ENCODE results near the gene HOXD1. TPM values are rescaled to one million over a fixed set of nuclear protein-coding genes. Genes with fewer than 3 reads are reported as not detected.

HOXD1 gene
- total and polyA plus RNA-seq, 2 donors (not counting 3 experiments of a cell fraction or from before 2014, with no cell fraction given): 6.6 to 10.4 TPM

DNA sequence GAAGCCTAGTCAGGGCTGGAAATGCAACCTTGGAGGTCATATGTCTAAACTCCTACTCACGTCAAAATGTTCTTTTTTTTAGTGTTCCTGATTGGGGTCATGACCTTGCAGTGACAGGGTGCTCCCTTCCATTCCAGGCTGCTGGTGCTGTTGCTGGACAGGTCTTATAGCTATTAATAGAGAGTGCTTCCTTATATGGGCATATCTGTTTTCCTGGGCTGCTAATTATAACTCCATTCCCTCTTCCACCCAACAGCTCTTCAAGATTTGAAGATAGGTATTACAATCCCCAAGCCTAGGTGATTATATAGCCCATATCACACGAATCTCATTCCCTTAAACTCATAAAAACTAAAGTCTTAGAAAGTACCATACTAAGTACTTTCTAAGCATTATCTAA lies 18.8 kb upstream of the HOXD1 start:
- Histone ChIP-seq H3K4me2 (ENCODE audit: insufficient read depth, low read length) (no peak overlapping the region), H2AFZ (ENCODE audit: low read depth, low read length) (no peak overlapping the region), H3K9me1 (replicated peaks; ENCODE audit: control insufficient read depth, extremely low read depth, insufficient read depth, low read length) (no peaks in the 10 kb centered on the region), H3K27ac (ENCODE audit: insufficient read depth, low read depth, low read length) (no peak overlapping the region), H3K9ac (replicated peaks; ENCODE audit: extremely low read depth, insufficient read depth, low read length) (no peak overlapping the region), H3K36me3 (ENCODE audit: control insufficient read depth in 2 of 2, extremely low read depth in 1 of 2, insufficient read depth in 2 of 2, low read length in 2 of 2) (no peaks in the 10 kb centered on the region), H3K4me3 (replicated peaks in 1 of 3; ENCODE audit: insufficient read depth in 1 of 3, low read depth in 1 of 3, low read length in 3 of 3) (no peak overlapping the region), H3K9me3 (replicated peaks; ENCODE audit: control insufficient read depth, insufficient read depth, low read length) (no peaks in the 10 kb centered on the region), H3K4me1 (ENCODE audit: control insufficient read depth, extremely low read depth, insufficient read depth, low read length) (peaks cover 3% of the 10 kb centered on the region), H4K20me1 (replicated peaks; ENCODE audit: control insufficient read depth, extremely low read depth, insufficient read depth, low read length) (no peaks in the 10 kb centered on the region), H3K79me2 (ENCODE audit: control insufficient read depth, insufficient read depth, low read length) (no peaks in the 10 kb centered on the region), H3K27me3 (ENCODE audit: control insufficient read depth in 2 of 2, insufficient read depth in 2 of 2, low read length in 2 of 2) (peaks cover 0 to 7% of the 10 kb centered on the region in 2 experiments)
- DNase-seq (ENCODE audit: low read depth, low spot score): no peak
- dilution Hi-C loops (cut with MboI; ENCODE audit: extremely low pct_ligation_motif_present, low sequenced_read_pairs) (no loop called here), intact Hi-C loops (cut with micrococcal nuclease) (no loop called here)
- POLR2A ChIA-PET: no interaction called here
- TF ChIP-seq FOS (IDR thresholded peaks at IDR 0.05; ENCODE audit: borderline replicate concordance, insufficient read depth, low read length): no peak
- TF ChIP-seq, protein P1, sequence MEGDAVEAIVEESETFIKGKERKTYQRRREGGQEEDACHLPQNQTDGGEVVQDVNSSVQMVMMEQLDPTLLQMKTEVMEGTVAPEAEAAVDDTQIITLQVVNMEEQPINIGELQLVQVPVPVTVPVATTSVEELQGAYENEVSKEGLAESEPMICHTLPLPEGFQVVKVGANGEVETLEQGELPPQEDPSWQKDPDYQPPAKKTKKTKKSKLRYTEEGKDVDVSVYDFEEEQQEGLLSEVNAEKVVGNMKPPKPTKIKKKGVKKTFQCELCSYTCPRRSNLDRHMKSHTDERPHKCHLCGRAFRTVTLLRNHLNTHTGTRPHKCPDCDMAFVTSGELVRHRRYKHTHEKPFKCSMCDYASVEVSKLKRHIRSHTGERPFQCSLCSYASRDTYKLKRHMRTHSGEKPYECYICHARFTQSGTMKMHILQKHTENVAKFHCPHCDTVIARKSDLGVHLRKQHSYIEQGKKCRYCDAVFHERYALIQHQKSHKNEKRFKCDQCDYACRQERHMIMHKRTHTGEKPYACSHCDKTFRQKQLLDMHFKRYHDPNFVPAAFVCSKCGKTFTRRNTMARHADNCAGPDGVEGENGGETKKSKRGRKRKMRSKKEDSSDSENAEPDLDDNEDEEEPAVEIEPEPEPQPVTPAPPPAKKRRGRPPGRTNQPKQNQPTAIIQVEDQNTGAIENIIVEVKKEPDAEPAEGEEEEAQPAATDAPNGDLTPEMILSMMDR (IDR thresholded peaks at IDR 0.05; ENCODE audit: extremely low read depth in 1 of 2, insufficient read depth in 1 of 2, low read depth in 1 of 2, low read length in 2 of 2): no peak
- no peak for TF ChIP-seq GATA2 (IDR thresholded peaks at IDR 0.05; ENCODE audit: insufficient read depth, insufficient read length, low read depth, low read length)
- TF ChIP-seq EZH2 (IDR thresholded peaks at IDR 0.05; ENCODE audit: borderline replicate concordance, low read depth, low read length, severe bottlenecking): no peak
- no peak for TF ChIP-seq POLR2AphosphoS5 (IDR thresholded peaks at IDR 0.05; ENCODE audit: insufficient read depth, low read depth, low read length)
- no peak for TF ChIP-seq POLR2A (IDR thresholded peaks at IDR 0.05; ENCODE audit: low read depth, low read length)
- no peak for TF ChIP-seq MYC (IDR thresholded peaks at IDR 0.05; ENCODE audit: low read depth, low read length)
- TF ChIP-seq, protein P2, sequence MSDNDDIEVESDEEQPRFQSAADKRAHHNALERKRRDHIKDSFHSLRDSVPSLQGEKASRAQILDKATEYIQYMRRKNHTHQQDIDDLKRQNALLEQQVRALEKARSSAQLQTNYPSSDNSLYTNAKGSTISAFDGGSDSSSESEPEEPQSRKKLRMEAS (IDR thresholded peaks at IDR 0.05; ENCODE audit: insufficient read depth, insufficient read length): no peak
- no peak for TF ChIP-seq JUN (IDR thresholded peaks at IDR 0.05; ENCODE audit: borderline replicate concordance, insufficient read depth, insufficient read length, low read depth)
- BruUV-seq (replicated peaks): no TSS peak
- no peak for FAIRE-seq
- CTCF ChIA-PET: interaction anchor here (0.6 to 2.5 kb wide), 6 partner anchors 9 to 385 kb away, joined by 3 to 12 read pairs (median 3); no protein-coding TSS in a partner anchor

All from endothelial cell of umbilical vein (primary cell).